HG03469 (cell line): ENCODE data around the gene CYP2J2.
A peak's percentile ranks its signal among the peaks of the same experiment; 100 is the strongest.
"Not testable (repeated sequence)": the region's sequence is repeated elsewhere in the genome, so short reads cannot be mapped to it uniquely, and the experiment has no call there.

Experiments used
- ATAC-seq: cut with Tn5 transposase; IDR thresholded peaks from one replicate; pipeline ENCODE4 v1.9.1; 2021; ENCODE audit warnings: mild to moderate bottlenecking, moderate library complexity, moderate number of reproducible peaks; ENCODE audit not compliant: unreplicated experiment

Gene CYP2J2

GRCh38 chr1:59921258-59921899 lies 5.2 kb downstream of the CYP2J2 start:
- not testable (repeated sequence) for ATAC-seq

- no peak for ATAC-seq
Measured at GRCh38 chr1:59919746-59920145, 6.8 kb downstream of the CYP2J2 start.

GRCh38 chr1:59917785-59918180 lies 8.8 kb downstream of the CYP2J2 start:
- ATAC-seq: no peak

GRCh38 chr1:59917026-59917784 lies 9.4 kb downstream of the CYP2J2 start:
- ATAC-seq: no peak

GRCh38 chr1:59915516-59915915 lies 11.1 kb downstream of the CYP2J2 start:
- no peak for ATAC-seq

- not testable (repeated sequence) for ATAC-seq
Measured at GRCh38 chr1:59914791-59915286, 11.7 kb downstream of the CYP2J2 start.

- ATAC-seq: no peak
Measured at GRCh38 chr1:59908682-59909081, 17.9 kb downstream of the CYP2J2 start.

GRCh38 chr1:59908084-59908483 lies 18.5 kb downstream of the CYP2J2 start:
- ATAC-seq: no peak

GRCh38 chr1:59906931-59907330 lies 19.6 kb downstream of the CYP2J2 start:
- no peak for ATAC-seq

GRCh38 chr1:59903141-59903754 lies 23.3 kb downstream of the CYP2J2 start:
- peak; percentile 77 for ATAC-seq

- no peak for ATAC-seq
Measured at GRCh38 chr1:59901770-59902388, 24.7 kb downstream of the CYP2J2 start.

GRCh38 chr1:59900640-59901039 lies 25.9 kb downstream of the CYP2J2 start:
- ATAC-seq: no peak

GRCh38 chr1:59898927-59899326 lies 27.6 kb downstream of the CYP2J2 start:
- ATAC-seq: no peak

- ATAC-seq: no peak
Measured at GRCh38 chr1:59897165-59897564, 29.4 kb downstream of the CYP2J2 start.

- no peak for ATAC-seq
Measured at GRCh38 chr1:59892841-59893811, 33.4 kb downstream of the CYP2J2 start.

- ATAC-seq: no peak
Measured at GRCh38 chr1:59885160-59885832, 41.3 kb downstream of the CYP2J2 start.

- no peak for ATAC-seq
Measured at GRCh38 chr1:59880735-59881134, 45.8 kb downstream of the CYP2J2 start.

- no peak for ATAC-seq
Measured at GRCh38 chr1:59879996-59880505, 46.5 kb downstream of the CYP2J2 start.

GRCh38 chr1:59879574-59879973 lies 47.0 kb downstream of the CYP2J2 start:
- ATAC-seq: peak; percentile 58
